GM12878 (cell line): ENCODE measurements around the gene CACNA1B. TPM values are rescaled to one million over a fixed set of nuclear protein-coding genes. Genes with fewer than 3 reads are reported as not detected.

Experiments used
- ATAC-seq: fragments of 200-7000 bp; cut with Tn5 transposase; 3 replicates; pipeline ENCODE4 v1.9.1; 2020; ENCODE audit warnings: mild to moderate bottlenecking, moderate library complexity
- BruUV-seq: library from RNA; stranded (reverse); fragments of 400-500 nt; replicated peaks from 2 replicates; lab custom pipeline; 2021; lab: Mats Ljungman, UMichigan
- CTCF ChIA-PET: fragments of 300-600 bp; sonication (Branson Sonifier 250); formaldehyde crosslinking; extraction: SDS; loops from one replicate; lab custom pipeline; 2021; ENCODE audit warnings: inconsistent platforms; lab: Yijun Ruan, JAX
- POLR2A ChIA-PET: fragments of 350-600 bp; formaldehyde crosslinking; extraction: SDS; loops from one replicate; lab custom pipeline; 2021; ENCODE audit warnings: inconsistent platforms; lab: Charles Lee
- RAD21 ChIA-PET: fragments of 300-600 bp; sonication (Branson Sonifier 250); formaldehyde crosslinking; loops from one replicate; lab custom pipeline; 2023; ENCODE audit warnings: antibody characterized with exemption; ENCODE audit not compliant: unreplicated experiment; lab: Charles Lee
- SMC1A ChIA-PET: fragments of 300-600 bp; sonication (Branson Sonifier 250); formaldehyde crosslinking; loops from one replicate; lab custom pipeline; 2023; ENCODE audit not compliant: unreplicated experiment, uncharacterized antibody; lab: Charles Lee
- DNase-seq: peaks from one replicate; pipeline ENCODE4 v3.0.0-alpha.2; 2011; ENCODE audit warnings: low read depth, low spot score
- FAIRE-seq: peaks from 3 replicates; lab custom pipeline; 2011; peaks lifted over from hg19 to GRCh38; lab: Jason Lieb, UNC
- H2AFZ ChIP-seq: 2 replicates; pipeline ENCODE4 v1.6.0; 2011; ENCODE audit warnings: low read depth, low read length, control low read depth; ENCODE audit not compliant: control insufficient read depth
- H3K27ac ChIP-seq: 2 replicates; pipeline ENCODE4 v1.5.1; 2011; ENCODE audit warnings: control low read depth; ENCODE audit not compliant: control insufficient read depth, insufficient read depth
- H3K27me3 ChIP-seq, 2 experiments: replicated peaks in 1 of 2; 2 replicates each; pipeline versions ENCODE4 v1.6.0 to v1.6.1; 2011; ENCODE audit warnings: low read length in 1 of 2; ENCODE audit not compliant: control insufficient read depth in 2 of 2, insufficient read depth in 2 of 2
- H3K36me3 ChIP-seq, 2 experiments: 2 replicates each; pipeline ENCODE4 v1.5.1; 2011; ENCODE audit warnings: low read length in 1 of 2; ENCODE audit not compliant: control insufficient read depth in 2 of 2, insufficient read depth in 2 of 2
- H3K4me1 ChIP-seq: 2 replicates; pipeline ENCODE4 v1.6.1; 2011; ENCODE audit warnings: mild to moderate bottlenecking, low read length, moderate library complexity, mixed read lengths; ENCODE audit not compliant: control insufficient read depth, insufficient read depth
- H3K4me2 ChIP-seq: 2 replicates; pipeline ENCODE4 v1.6.0; 2011; ENCODE audit warnings: control low read depth; ENCODE audit not compliant: control insufficient read depth, insufficient read depth
- H3K4me3 ChIP-seq: fragments of 200-600 bp; sonication (generic); 2 replicates; pipeline ENCODE4 v1.5.1; 2016
- H3K79me2 ChIP-seq: 2 replicates; pipeline ENCODE4 v1.6.0; 2011; ENCODE audit warnings: low read length; ENCODE audit not compliant: control insufficient read depth, insufficient read depth
- H3K9ac ChIP-seq: 2 replicates; pipeline ENCODE4 v1.8.0; 2011; ENCODE audit warnings: low read length, control low read depth, mixed read lengths; ENCODE audit not compliant: control insufficient read depth, insufficient read depth
- H3K9me3 ChIP-seq: replicated peaks from 3 replicates; pipeline ENCODE4 v1.5.1; 2011; ENCODE audit warnings: mild to moderate bottlenecking, low read length; ENCODE audit not compliant: control insufficient read depth, insufficient read depth
- H4K20me1 ChIP-seq: 2 replicates; pipeline ENCODE4 v1.6.0; 2011; ENCODE audit not compliant: control insufficient read depth, insufficient read depth
- BHLHE40 ChIP-seq, 2 experiments: fragments of 450-650 bp in 1 of 2; IDR thresholded peaks; 2 replicates each; pipeline ENCODE4 v1.6.1; 2011 to 2017; ENCODE audit warnings: low read depth in 2 of 2, borderline replicate concordance in 1 of 2, improper control_type of control experiment in 1 of 2, low read length in 1 of 2, mild to moderate bottlenecking in 1 of 2
- CHD1 ChIP-seq: IDR thresholded peaks from 2 replicates; pipeline ENCODE4 v1.6.1; 2012; ENCODE audit warnings: low read depth, low read length, improper control_type of control experiment
- RELA ChIP-seq: fragments of 450-650 bp; IDR thresholded peaks from 2 replicates; pipeline ENCODE4 v1.8.0; 2014; ENCODE audit warnings: borderline replicate concordance; ENCODE audit not compliant: partially characterized antibody
- SP1 ChIP-seq: IDR thresholded peaks from one replicate; pipeline ENCODE4 v1.6.1; 2011; ENCODE audit warnings: low read depth, low read length
- SPI1 ChIP-seq: IDR thresholded peaks from 2 replicates; pipeline ENCODE4 v1.6.1; 2011; ENCODE audit warnings: low read depth, mild to moderate bottlenecking, low read length, moderate library complexity, borderline replicate concordance; ENCODE audit not compliant: insufficient read depth
- YY1 ChIP-seq: IDR thresholded peaks from 2 replicates; pipeline ENCODE4 v1.6.1; 2011; ENCODE audit warnings: low read depth, mild to moderate bottlenecking, low read length
- WGBS: methylation state at CpG from one replicate; pipeline ENCODE4 v1.1.6; 2016; ENCODE audit warnings: low lambda C conversion rate; ENCODE audit not compliant: insufficient replicate concordance, insufficient coverage; ENCODE audit errors: missing lambda C conversion rate; 5-methylcytosine and 5-hydroxymethylcytosine counted together
- in situ Hi-C: fragments of 300-500 bp; cut with MboI; formaldehyde crosslinking; loops from 9 replicates; pipeline ENCODE4 v1.14.3; 2018; ENCODE audit warnings: mixed read lengths
- intact Hi-C: fragments of 100-400 bp; cut with micrococcal nuclease; formaldehyde crosslinking; loops from one replicate; pipeline ENCODE4 v1.14.2; 2022; ENCODE audit not compliant: unreplicated experiment
- polyA plus RNA-seq, 11 experiments: library from polyadenylated mRNA; depleted of rRNA in 4 of 11; unstranded in 6 of 11; stranded (reverse) in 5 of 11; fragments of >200 nt; fragmentation: Nextera tagmentation in 4 of 11; fragmentation: Illumina TruSeq in 1 of 11; extraction: Ambion mirVana in 4 of 11; extraction: Trizol in 1 of 11; gene quantifications; 1 replicate in 1 of 11; 2 replicates in 10 of 11; pipeline versions ENCODE4 v1.2.1 to v1.2.3, GENCODE V29; 2011 to 2016; ENCODE audit warnings: inconsistent platforms in 2 of 11, missing spikeins in 2 of 11, low read depth in 1 of 11
- total RNA-seq, 4 experiments: library from RNA; depleted of rRNA in 3 of 4; stranded (reverse); fragments of >200 nt in 3 of 4; fragmentation: Illumina TruSeq in 1 of 4; extraction: Trizol in 1 of 4; gene quantifications; 2 replicates each; pipeline versions ENCODE4 v1.2.1 to v1.2.3, GENCODE V29; 2013 to 2021
- TF ChIP-seq, protein P1 (sequence below), 3 experiments: IDR thresholded peaks in 2 of 3; conservative IDR thresholded peaks in 1 of 3; 2 replicates each; pipeline ENCODE4 v1.5.1; 2011; ENCODE audit warnings: low read depth in 3 of 3, low read length in 3 of 3, mild to moderate bottlenecking in 3 of 3, control low read depth in 2 of 3, moderate library complexity in 2 of 3, inconsistent platforms in 1 of 3, mixed read lengths in 1 of 3; ENCODE audit not compliant: control insufficient read depth in 2 of 3, insufficient read depth in 1 of 3; ENCODE audit errors: extremely low read depth in 1 of 3
- TF ChIP-seq, protein P2 (sequence below): fragments of 450-650 bp; IDR thresholded peaks from 2 replicates; pipeline ENCODE4 v1.6.1; 2017; ENCODE audit warnings: low read depth, mild to moderate bottlenecking, moderate library complexity
- TF ChIP-seq, protein P3 (sequence below): fragments of 450-650 bp; IDR thresholded peaks from 2 replicates; pipeline ENCODE4 v1.6.1; 2017; ENCODE audit warnings: mild to moderate bottlenecking, moderate library complexity

Gene CACNA1B
- total and polyA plus RNA-seq, 10 of the 15 experiments (the other 5 are each of a cell fraction or from before 2014, with no cell fraction given) = 0.01 to 0.03 (median 0.01) TPM; not detected in 7

DNA sequence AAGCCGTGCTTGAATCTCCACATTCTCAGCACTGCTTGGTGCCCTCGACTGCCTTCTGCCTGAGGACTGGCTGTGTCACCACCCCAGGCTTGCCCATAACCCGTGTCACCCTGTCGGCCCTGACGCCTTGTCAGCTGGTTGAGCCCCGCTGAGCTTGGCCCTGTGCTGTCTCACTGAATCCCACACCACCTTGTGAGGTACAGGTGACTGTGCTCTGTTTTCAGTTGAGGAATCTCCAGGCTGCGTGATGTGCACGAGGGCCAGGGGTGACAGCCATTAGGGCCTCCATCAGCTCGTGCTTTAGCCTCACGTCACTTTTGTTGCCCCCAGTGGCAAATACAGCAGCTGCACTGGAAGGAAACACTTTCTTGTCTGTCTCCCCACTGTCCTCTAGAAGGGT is 90.7 kb downstream of the CACNA1B start:
- intact Hi-C loops = no loop called here
- in situ Hi-C loops = no loop called here
- DNase-seq = no peak
- no peaks in the 10 kb centered on the region for H3K27me3 ChIP-seq
- RAD21 ChIA-PET = no interaction called here
- no peak overlapping the region for H3K4me2 ChIP-seq
- no peak overlapping the region for H2AFZ ChIP-seq
- FAIRE-seq = no peak
- H3K79me2 ChIP-seq = no peaks in the 10 kb centered on the region
- no peak overlapping the region for H3K4me3 ChIP-seq
- TF ChIP-seq, protein P1, sequence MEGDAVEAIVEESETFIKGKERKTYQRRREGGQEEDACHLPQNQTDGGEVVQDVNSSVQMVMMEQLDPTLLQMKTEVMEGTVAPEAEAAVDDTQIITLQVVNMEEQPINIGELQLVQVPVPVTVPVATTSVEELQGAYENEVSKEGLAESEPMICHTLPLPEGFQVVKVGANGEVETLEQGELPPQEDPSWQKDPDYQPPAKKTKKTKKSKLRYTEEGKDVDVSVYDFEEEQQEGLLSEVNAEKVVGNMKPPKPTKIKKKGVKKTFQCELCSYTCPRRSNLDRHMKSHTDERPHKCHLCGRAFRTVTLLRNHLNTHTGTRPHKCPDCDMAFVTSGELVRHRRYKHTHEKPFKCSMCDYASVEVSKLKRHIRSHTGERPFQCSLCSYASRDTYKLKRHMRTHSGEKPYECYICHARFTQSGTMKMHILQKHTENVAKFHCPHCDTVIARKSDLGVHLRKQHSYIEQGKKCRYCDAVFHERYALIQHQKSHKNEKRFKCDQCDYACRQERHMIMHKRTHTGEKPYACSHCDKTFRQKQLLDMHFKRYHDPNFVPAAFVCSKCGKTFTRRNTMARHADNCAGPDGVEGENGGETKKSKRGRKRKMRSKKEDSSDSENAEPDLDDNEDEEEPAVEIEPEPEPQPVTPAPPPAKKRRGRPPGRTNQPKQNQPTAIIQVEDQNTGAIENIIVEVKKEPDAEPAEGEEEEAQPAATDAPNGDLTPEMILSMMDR (IDR thresholded peaks at IDR 0.05 in 2 of 3, conservative IDR thresholded peaks at IDR 0.05 in 1 of 3; ENCODE audit: control insufficient read depth in 2 of 3, extremely low read depth in 1 of 3, insufficient read depth in 1 of 3, low read depth in 3 of 3, low read length in 3 of 3) = peak in 2 of 3 experiments; percentile 14 to 15; a peak in 1 of 6 replicates
- TF ChIP-seq, protein P2, sequence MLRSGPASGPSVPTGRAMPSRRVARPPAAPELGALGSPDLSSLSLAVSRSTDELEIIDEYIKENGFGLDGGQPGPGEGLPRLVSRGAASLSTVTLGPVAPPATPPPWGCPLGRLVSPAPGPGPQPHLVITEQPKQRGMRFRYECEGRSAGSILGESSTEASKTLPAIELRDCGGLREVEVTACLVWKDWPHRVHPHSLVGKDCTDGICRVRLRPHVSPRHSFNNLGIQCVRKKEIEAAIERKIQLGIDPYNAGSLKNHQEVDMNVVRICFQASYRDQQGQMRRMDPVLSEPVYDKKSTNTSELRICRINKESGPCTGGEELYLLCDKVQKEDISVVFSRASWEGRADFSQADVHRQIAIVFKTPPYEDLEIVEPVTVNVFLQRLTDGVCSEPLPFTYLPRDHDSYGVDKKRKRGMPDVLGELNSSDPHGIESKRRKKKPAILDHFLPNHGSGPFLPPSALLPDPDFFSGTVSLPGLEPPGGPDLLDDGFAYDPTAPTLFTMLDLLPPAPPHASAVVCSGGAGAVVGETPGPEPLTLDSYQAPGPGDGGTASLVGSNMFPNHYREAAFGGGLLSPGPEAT = no peak
- TF ChIP-seq SPI1 = no peak
- no peak for TF ChIP-seq SP1
- TF ChIP-seq CHD1 = no peak
- TF ChIP-seq, protein P3, sequence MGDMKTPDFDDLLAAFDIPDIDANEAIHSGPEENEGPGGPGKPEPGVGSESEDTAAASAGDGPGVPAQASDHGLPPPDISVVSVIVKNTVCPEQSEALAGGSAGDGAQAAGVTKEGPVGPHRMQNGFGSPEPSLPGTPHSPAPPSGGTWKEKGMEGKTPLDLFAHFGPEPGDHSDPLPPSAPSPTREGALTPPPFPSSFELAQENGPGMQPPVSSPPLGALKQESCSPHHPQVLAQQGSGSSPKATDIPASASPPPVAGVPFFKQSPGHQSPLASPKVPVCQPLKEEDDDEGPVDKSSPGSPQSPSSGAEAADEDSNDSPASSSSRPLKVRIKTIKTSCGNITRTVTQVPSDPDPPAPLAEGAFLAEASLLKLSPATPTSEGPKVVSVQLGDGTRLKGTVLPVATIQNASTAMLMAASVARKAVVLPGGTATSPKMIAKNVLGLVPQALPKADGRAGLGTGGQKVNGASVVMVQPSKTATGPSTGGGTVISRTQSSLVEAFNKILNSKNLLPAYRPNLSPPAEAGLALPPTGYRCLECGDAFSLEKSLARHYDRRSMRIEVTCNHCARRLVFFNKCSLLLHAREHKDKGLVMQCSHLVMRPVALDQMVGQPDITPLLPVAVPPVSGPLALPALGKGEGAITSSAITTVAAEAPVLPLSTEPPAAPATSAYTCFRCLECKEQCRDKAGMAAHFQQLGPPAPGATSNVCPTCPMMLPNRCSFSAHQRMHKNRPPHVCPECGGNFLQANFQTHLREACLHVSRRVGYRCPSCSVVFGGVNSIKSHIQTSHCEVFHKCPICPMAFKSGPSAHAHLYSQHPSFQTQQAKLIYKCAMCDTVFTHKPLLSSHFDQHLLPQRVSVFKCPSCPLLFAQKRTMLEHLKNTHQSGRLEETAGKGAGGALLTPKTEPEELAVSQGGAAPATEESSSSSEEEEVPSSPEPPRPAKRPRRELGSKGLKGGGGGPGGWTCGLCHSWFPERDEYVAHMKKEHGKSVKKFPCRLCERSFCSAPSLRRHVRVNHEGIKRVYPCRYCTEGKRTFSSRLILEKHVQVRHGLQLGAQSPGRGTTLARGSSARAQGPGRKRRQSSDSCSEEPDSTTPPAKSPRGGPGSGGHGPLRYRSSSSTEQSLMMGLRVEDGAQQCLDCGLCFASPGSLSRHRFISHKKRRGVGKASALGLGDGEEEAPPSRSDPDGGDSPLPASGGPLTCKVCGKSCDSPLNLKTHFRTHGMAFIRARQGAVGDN = no peak
- TF ChIP-seq YY1 = no peak
- no peak for TF ChIP-seq RELA
- TF ChIP-seq BHLHE40 (IDR thresholded peaks at IDR 0.05; ENCODE audit: borderline replicate concordance in 1 of 2, low read depth in 2 of 2, low read length in 1 of 2) = no peak
- TF ChIP-seq, all 136 proteins: peak for 1
- Histone ChIP-seq H3K4me1 (no peaks in the 10 kb centered on the region), H3K27ac (no peak overlapping the region), H4K20me1 (no peaks in the 10 kb centered on the region), H3K9me3 (no peaks in the 10 kb centered on the region), H3K36me3 (no peaks in the 10 kb centered on the region), H3K9ac (no peak overlapping the region)
- POLR2A ChIA-PET = no interaction called here
- 33% methylated on average over 10 of the region's 10 CpGs for WGBS
- CTCF ChIA-PET = no interaction called here
- SMC1A ChIA-PET = no interaction called here
- peak; percentile 64 for ATAC-seq
- BruUV-seq = no TSS peak
